ENCODE data around the gene PCDHGB1.

DNA sequence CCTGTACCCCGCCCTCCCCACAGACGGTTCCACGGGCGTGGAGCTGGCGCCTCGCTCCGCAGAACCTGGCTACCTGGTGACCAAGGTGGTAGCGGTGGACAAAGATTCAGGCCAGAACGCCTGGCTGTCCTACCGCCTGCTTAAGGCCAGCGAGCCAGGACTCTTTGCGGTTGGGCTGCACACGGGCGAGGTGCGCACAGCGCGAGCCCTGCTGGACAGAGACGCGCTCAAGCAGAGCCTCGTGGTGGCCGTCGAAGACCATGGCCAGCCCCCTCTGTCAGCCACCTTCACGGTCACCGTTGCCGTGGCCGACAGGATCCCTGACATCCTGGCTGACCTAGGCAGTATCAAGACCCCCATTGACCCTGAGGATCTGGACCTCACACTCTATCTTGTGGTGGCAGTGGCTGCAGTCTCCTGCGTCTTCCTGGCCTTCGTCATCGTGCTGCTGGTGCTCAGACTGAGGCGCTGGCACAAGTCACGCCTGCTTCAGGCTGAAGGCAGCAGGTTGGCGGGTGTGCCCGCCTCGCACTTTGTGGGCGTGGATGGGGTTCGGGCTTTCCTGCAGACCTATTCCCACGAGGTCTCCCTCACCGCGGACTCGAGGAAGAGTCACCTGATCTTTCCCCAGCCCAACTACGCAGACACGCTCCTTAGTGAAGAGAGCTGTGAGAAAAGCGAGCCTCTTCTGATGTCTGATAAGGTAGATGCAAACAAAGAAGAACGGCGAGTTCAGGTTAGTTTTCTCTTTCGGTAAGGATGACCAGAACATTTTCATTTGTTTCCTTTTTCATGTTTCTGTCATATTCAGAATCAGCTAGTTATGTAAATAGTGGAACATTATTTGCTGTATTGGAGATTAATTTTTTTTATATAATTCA is 16.4 kb downstream of the PCDHGB1 start:
- no peak for TF ChIP-seq CTCF (IDR thresholded peaks at IDR 0.05)
- TF ChIP-seq POLR2A (IDR thresholded peaks at IDR 0.05), result no peak
